Liver (tissue), 9 donors: ENCODE measurements around the gene STK39. TPM values are rescaled to one million over a fixed set of nuclear protein-coding genes. Genes with fewer than 3 reads are reported as not detected.

Source experiments
- DNase-seq: peaks from one replicate; pipeline ENCODE4 v3.0.0-alpha.2; 2017; ENCODE audit warnings: low spot score
- H3K27ac ChIP-seq, 2 donors: one replicate each; pipeline ENCODE4 v1.7.0; 2013; ENCODE audit warnings: inconsistent platforms in 2 of 2, low read length in 2 of 2, control low read depth in 1 of 2, low read depth in 1 of 2, mild to moderate bottlenecking in 1 of 2
- H3K27me3 ChIP-seq, 4 donors: one replicate each; pipeline versions ENCODE4 v1.6.1 to v1.7.0; 2013; ENCODE audit warnings: low read length in 3 of 4, inconsistent platforms in 1 of 4, mild to moderate bottlenecking in 1 of 4, moderate library complexity in 1 of 4; ENCODE audit not compliant: control insufficient read depth in 4 of 4, insufficient read depth in 4 of 4
- H3K36me3 ChIP-seq, 4 donors: one replicate each; pipeline versions ENCODE4 v1.6.1 to v1.7.0; 2013; ENCODE audit warnings: low read length in 3 of 4, mild to moderate bottlenecking in 3 of 4, low read depth in 1 of 4, moderate library complexity in 1 of 4; ENCODE audit not compliant: control insufficient read depth in 4 of 4, insufficient read depth in 3 of 4
- H3K4me1 ChIP-seq, 4 donors: one replicate each; pipeline versions ENCODE4 v1.6.1 to v1.7.0; 2013; ENCODE audit warnings: low read length in 3 of 4, mild to moderate bottlenecking in 3 of 4, moderate library complexity in 1 of 4; ENCODE audit not compliant: control insufficient read depth in 4 of 4, insufficient read depth in 4 of 4
- H3K4me3 ChIP-seq, 3 donors: one replicate each; pipeline versions ENCODE4 v1.6.1 to v1.7.0; 2013; ENCODE audit warnings: low read length in 3 of 3, control low read depth in 1 of 3, low read depth in 1 of 3, mild to moderate bottlenecking in 1 of 3
- H3K9ac ChIP-seq, 2 donors: one replicate each; pipeline ENCODE4 v1.7.0; 2013; ENCODE audit warnings: low read length in 2 of 2, mild to moderate bottlenecking in 2 of 2, moderate library complexity in 2 of 2, control low read depth in 1 of 2, low read depth in 1 of 2
- H3K9me3 ChIP-seq, 4 donors: one replicate each; pipeline versions ENCODE4 v1.6.1 to v1.7.0; 2013; ENCODE audit warnings: low read length in 3 of 4; ENCODE audit not compliant: control insufficient read depth in 4 of 4
- EGR1 ChIP-seq, 2 donors: IDR thresholded peaks; 2 replicates each; pipeline ENCODE4 v1.6.1; 2016 to 2018; ENCODE audit warnings: antibody characterized with exemption in 2 of 2, low read depth in 2 of 2
- FOXA1 ChIP-seq: IDR thresholded peaks from 2 replicates; pipeline ENCODE4 v1.6.1; 2016; ENCODE audit warnings: antibody characterized with exemption
- FOXA2 ChIP-seq: IDR thresholded peaks from 2 replicates; pipeline ENCODE4 v1.6.1; 2016; ENCODE audit warnings: antibody characterized with exemption
- GABPA ChIP-seq, 2 donors: IDR thresholded peaks in 1 of 2; conservative IDR thresholded peaks in 1 of 2; 2 replicates each; pipeline ENCODE4 v1.6.1; 2016; ENCODE audit warnings: antibody characterized with exemption in 2 of 2, mild to moderate bottlenecking in 1 of 2, moderate library complexity in 1 of 2
- HNF4A ChIP-seq, 2 donors: conservative IDR thresholded peaks; 2 replicates each; pipeline ENCODE4 v1.6.1; 2016; ENCODE audit warnings: antibody characterized with exemption in 2 of 2, mild to moderate bottlenecking in 2 of 2
- HNF4G ChIP-seq: IDR thresholded peaks from 2 replicates; pipeline ENCODE4 v1.6.1; 2016; ENCODE audit warnings: antibody characterized with exemption
- JUND ChIP-seq, 2 donors: IDR thresholded peaks; 2 replicates each; pipeline ENCODE4 v1.6.1; 2016; ENCODE audit warnings: antibody characterized with exemption in 2 of 2
- NR2F2 ChIP-seq: IDR thresholded peaks from 2 replicates; pipeline ENCODE4 v1.6.1; 2016; ENCODE audit warnings: antibody characterized with exemption
- RAD21 ChIP-seq, 2 donors: IDR thresholded peaks; 2 replicates each; pipeline ENCODE4 v1.6.1; 2016; ENCODE audit warnings: antibody characterized with exemption in 2 of 2, mild to moderate bottlenecking in 2 of 2
- RXRA ChIP-seq, 2 donors: IDR thresholded peaks; 2 replicates each; pipeline ENCODE4 v1.6.1; 2017 to 2018; ENCODE audit warnings: antibody characterized with exemption in 2 of 2, mild to moderate bottlenecking in 1 of 2
- SP1 ChIP-seq: IDR thresholded peaks from 2 replicates; pipeline ENCODE4 v1.6.1; 2018; ENCODE audit warnings: antibody characterized with exemption, mild to moderate bottlenecking
- TAF1 ChIP-seq: conservative IDR thresholded peaks from 2 replicates; pipeline ENCODE4 v1.6.1; 2016; ENCODE audit warnings: antibody characterized with exemption, mild to moderate bottlenecking
- YY1 ChIP-seq: IDR thresholded peaks from 2 replicates; pipeline ENCODE4 v1.6.1; 2016; ENCODE audit warnings: antibody characterized with exemption, mild to moderate bottlenecking
- WGBS: extraction: QIAGEN DNeasy Blood & Tissue Kit; methylation state at CpG from one replicate; pipeline ENCODE4 v1.1.7; 2013; 5-methylcytosine and 5-hydroxymethylcytosine counted together
- polyA plus RNA-seq, 2 donors: library from polyadenylated mRNA; stranded (reverse) in 1 of 2; unstranded in 1 of 2; fragments of 200-250 nt in 1 of 2; fragments of >200 nt in 1 of 2; fragmentation: Nextera tagmentation in 1 of 2; extraction: Ambion mirVana in 1 of 2; gene quantifications; one replicate each; pipeline versions ENCODE4 v1.2.1 to v1.2.3, GENCODE V29; 2013 to 2015
- total RNA-seq, 2 donors: library from RNA; depleted of rRNA; stranded (reverse); fragments of >200 nt; gene quantifications; one replicate each; pipeline ENCODE4 v1.2.3, GENCODE V29; 2014
- TF ChIP-seq, protein P1 (sequence below): IDR thresholded peaks from 2 replicates; pipeline ENCODE4 v1.6.1; 2016; ENCODE audit warnings: antibody characterized with exemption, mild to moderate bottlenecking
- TF ChIP-seq, protein P2 (sequence below): IDR thresholded peaks from 2 replicates; pipeline ENCODE4 v1.6.1; 2016; ENCODE audit warnings: antibody characterized with exemption
- TF ChIP-seq, protein P3 (sequence below): fragments of 150-350 bp; IDR thresholded peaks from 2 replicates; pipeline ENCODE4 v1.5.1; 2017; ENCODE audit warnings: improper control_type of control experiment, low read depth, low read length; ENCODE audit not compliant: missing input control
- TF ChIP-seq, protein P4 (sequence below): IDR thresholded peaks from 2 replicates; pipeline ENCODE4 v1.6.1; 2016; ENCODE audit warnings: antibody characterized with exemption
- donor health status: healthy.
- donor health status: healthy.
- donor health status: healthy.
- donor health status: healthy.
- donor health status: healthy.

The STK39 gene
- total and polyA plus RNA-seq, 4 donors: 0.29 to 1.8 (median 0.73) TPM

DNA sequence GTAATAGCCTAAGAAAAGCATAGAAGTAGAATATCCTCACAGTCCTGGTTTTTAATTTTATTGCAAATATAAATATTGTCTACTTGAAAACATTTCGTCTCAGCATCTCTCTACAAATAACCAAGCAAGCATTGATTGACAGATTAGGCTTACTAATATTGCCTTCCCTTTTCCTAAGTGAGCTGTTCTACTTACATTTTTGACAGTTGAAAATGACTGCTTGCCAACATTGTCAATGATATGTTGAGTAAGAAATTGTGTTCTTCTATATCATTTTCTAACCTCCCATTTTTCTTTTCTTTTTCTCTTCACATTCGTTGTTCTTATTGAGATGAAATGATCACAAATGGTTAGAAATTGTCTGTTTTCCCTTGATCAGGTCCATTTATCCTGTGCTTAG, 47.0 kb upstream of the STK39 start:
- TF ChIP-seq NR2F2 (no peak), SP1 (no peak), RXRA (IDR thresholded peaks at IDR 0.05) (no peak), JUND (IDR thresholded peaks at IDR 0.05) (no peak), EGR1 (IDR thresholded peaks at IDR 0.05; ENCODE audit: low read depth in 2 of 2) (no peak), FOXA1 (no peak), YY1 (no peak), TAF1 (no peak), GABPA (IDR thresholded peaks at IDR 0.05 in 1 of 2, conservative IDR thresholded peaks at IDR 0.05 in 1 of 2) (no peak), HNF4G (no peak)
- TF ChIP-seq, protein P1, sequence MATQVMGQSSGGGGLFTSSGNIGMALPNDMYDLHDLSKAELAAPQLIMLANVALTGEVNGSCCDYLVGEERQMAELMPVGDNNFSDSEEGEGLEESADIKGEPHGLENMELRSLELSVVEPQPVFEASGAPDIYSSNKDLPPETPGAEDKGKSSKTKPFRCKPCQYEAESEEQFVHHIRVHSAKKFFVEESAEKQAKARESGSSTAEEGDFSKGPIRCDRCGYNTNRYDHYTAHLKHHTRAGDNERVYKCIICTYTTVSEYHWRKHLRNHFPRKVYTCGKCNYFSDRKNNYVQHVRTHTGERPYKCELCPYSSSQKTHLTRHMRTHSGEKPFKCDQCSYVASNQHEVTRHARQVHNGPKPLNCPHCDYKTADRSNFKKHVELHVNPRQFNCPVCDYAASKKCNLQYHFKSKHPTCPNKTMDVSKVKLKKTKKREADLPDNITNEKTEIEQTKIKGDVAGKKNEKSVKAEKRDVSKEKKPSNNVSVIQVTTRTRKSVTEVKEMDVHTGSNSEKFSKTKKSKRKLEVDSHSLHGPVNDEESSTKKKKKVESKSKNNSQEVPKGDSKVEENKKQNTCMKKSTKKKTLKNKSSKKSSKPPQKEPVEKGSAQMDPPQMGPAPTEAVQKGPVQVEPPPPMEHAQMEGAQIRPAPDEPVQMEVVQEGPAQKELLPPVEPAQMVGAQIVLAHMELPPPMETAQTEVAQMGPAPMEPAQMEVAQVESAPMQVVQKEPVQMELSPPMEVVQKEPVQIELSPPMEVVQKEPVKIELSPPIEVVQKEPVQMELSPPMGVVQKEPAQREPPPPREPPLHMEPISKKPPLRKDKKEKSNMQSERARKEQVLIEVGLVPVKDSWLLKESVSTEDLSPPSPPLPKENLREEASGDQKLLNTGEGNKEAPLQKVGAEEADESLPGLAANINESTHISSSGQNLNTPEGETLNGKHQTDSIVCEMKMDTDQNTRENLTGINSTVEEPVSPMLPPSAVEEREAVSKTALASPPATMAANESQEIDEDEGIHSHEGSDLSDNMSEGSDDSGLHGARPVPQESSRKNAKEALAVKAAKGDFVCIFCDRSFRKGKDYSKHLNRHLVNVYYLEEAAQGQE: no peak
- TF ChIP-seq, protein P2, sequence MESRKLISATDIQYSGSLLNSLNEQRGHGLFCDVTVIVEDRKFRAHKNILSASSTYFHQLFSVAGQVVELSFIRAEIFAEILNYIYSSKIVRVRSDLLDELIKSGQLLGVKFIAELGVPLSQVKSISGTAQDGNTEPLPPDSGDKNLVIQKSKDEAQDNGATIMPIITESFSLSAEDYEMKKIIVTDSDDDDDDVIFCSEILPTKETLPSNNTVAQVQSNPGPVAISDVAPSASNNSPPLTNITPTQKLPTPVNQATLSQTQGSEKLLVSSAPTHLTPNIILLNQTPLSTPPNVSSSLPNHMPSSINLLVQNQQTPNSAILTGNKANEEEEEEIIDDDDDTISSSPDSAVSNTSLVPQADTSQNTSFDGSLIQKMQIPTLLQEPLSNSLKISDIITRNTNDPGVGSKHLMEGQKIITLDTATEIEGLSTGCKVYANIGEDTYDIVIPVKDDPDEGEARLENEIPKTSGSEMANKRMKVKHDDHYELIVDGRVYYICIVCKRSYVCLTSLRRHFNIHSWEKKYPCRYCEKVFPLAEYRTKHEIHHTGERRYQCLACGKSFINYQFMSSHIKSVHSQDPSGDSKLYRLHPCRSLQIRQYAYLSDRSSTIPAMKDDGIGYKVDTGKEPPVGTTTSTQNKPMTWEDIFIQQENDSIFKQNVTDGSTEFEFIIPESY: no peak
- TF ChIP-seq, protein P3, sequence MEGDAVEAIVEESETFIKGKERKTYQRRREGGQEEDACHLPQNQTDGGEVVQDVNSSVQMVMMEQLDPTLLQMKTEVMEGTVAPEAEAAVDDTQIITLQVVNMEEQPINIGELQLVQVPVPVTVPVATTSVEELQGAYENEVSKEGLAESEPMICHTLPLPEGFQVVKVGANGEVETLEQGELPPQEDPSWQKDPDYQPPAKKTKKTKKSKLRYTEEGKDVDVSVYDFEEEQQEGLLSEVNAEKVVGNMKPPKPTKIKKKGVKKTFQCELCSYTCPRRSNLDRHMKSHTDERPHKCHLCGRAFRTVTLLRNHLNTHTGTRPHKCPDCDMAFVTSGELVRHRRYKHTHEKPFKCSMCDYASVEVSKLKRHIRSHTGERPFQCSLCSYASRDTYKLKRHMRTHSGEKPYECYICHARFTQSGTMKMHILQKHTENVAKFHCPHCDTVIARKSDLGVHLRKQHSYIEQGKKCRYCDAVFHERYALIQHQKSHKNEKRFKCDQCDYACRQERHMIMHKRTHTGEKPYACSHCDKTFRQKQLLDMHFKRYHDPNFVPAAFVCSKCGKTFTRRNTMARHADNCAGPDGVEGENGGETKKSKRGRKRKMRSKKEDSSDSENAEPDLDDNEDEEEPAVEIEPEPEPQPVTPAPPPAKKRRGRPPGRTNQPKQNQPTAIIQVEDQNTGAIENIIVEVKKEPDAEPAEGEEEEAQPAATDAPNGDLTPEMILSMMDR: no peak
- Histone ChIP-seq H3K27me3 (no peaks in the 10 kb centered on the region), H3K9me3 (no peaks in the 10 kb centered on the region), H3K4me1 (no peaks in the 10 kb centered on the region), H3K9ac (no peak overlapping the region), H3K4me3 (no peak overlapping the region), H3K36me3 (no peaks in the 10 kb centered on the region), H3K27ac (no peak overlapping the region)
- WGBS: 83% methylated on average over 2 of the region's 2 CpGs
- DNase-seq: no peak

DNA sequence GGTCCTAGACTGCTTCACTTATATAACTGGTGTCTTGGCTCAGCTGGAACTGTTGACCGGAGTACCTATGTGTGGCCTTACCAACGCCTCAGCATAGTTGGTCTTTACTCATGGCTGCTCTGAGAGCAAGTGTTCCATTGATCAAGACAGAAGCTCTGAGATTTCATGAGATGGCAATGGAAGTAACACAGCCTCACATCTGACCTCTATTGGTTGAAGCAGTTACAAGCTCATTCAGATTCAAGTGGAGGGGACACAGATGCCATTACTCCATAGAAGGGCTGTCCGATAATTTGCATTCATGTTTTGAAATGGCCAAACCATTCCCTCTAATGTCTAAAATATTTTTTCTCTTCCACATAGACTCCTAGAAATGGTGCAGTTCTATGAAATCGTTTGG, 46.4 kb upstream of the STK39 start:
- Histone ChIP-seq H3K4me3 (no peak overlapping the region), H3K9me3 (no peaks in the 10 kb centered on the region), H3K4me1 (no peaks in the 10 kb centered on the region), H3K27ac (no peak overlapping the region), H3K27me3 (no peaks in the 10 kb centered on the region), H3K36me3 (no peaks in the 10 kb centered on the region), H3K9ac (no peak overlapping the region)
- DNase-seq: no peak
- 88% methylated on average over 4 of the region's 4 CpGs for WGBS
- TF ChIP-seq, protein P4, sequence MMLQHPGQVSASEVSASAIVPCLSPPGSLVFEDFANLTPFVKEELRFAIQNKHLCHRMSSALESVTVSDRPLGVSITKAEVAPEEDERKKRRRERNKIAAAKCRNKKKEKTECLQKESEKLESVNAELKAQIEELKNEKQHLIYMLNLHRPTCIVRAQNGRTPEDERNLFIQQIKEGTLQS: no peak
- TF ChIP-seq YY1 (no peak), JUND (IDR thresholded peaks at IDR 0.05) (no peak), FOXA1 (no peak), RAD21 (IDR thresholded peaks at IDR 0.05) (no peak), NR2F2 (no peak), SP1 (no peak), RXRA (IDR thresholded peaks at IDR 0.05) (no peak), FOXA2 (no peak), HNF4A (conservative IDR thresholded peaks at IDR 0.05) (no peak), GABPA (IDR thresholded peaks at IDR 0.05 in 1 of 2, conservative IDR thresholded peaks at IDR 0.05 in 1 of 2) (no peak)
- TF ChIP-seq, protein P1: no peak
- TF ChIP-seq, protein P3: no peak
